ENCODE data around the gene PAWR. TPM values are rescaled to one million over a fixed set of nuclear protein-coding genes. Genes with fewer than 3 reads are reported as not detected.

PAWR gene
- total RNA-seq, 1 donor from 2014 or later = 8.4 TPM

DNA sequence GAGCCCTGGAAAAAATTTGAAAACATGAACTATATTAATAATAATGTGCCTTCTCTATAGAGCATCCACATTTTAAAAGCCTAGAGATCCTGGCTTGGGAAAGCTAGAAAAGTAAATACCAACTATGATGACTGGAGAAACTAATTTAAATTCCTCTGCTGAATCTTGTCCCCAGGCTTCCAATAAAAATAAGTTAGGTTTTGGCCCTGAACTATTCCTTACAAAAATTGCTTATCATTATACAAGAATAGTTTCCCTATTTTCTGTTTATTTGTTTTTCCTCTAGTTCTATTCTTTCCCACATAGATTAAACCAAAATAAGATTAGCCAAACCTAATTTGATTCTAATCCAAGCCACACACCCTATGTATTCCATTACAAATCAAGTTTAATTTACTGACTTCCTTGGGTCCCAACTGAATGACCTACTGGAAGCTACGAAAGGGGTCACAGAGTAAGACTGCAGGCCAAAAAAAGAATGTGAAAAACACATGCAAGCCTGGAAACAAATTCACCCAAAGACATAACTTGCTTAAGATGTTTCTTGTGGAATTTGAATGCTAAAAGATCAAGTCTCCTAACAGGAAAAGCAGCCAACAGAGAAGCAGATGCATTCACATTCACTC lies 133.0 kb downstream of the PAWR start:
- Histone ChIP-seq H3K36me3 (ENCODE audit: control insufficient read depth in 3 of 3, insufficient read depth in 3 of 3, low read length in 3 of 3) (no peaks in the 10 kb centered on the region), H3K27me3 (ENCODE audit: control insufficient read depth in 3 of 3, insufficient read depth in 3 of 3, low read length in 3 of 3) (no peaks in the 10 kb centered on the region), H3K4me1 (ENCODE audit: control insufficient read depth in 3 of 3, insufficient read depth in 3 of 3, low read length in 3 of 3) (peaks cover 0 to 6% (median 0%) of the 10 kb centered on the region in 3 donors), H3K9me3 (ENCODE audit: control insufficient read depth in 3 of 3, low read length in 3 of 3) (no peaks in the 10 kb centered on the region), H3K4me3 (ENCODE audit: low read length in 3 of 3) (no peak overlapping the region), H3K9ac (ENCODE audit: low read depth in 1 of 3, low read length in 3 of 3) (no peak overlapping the region), H3K27ac (ENCODE audit: low read depth, low read length) (no peak overlapping the region)

- Histone ChIP-seq H3K27me3 (ENCODE audit: control insufficient read depth in 3 of 3, insufficient read depth in 3 of 3, low read length in 3 of 3) (no peaks in the 10 kb centered on the region), H3K27ac (ENCODE audit: low read depth, low read length) (no peak overlapping the region), H3K4me1 (ENCODE audit: control insufficient read depth in 3 of 3, insufficient read depth in 3 of 3, low read length in 3 of 3) (peaks cover 0 to 6% (median 0%) of the 10 kb centered on the region in 3 donors), H3K9me3 (ENCODE audit: control insufficient read depth in 3 of 3, low read length in 3 of 3) (no peaks in the 10 kb centered on the region), H3K9ac (ENCODE audit: low read depth in 1 of 3, low read length in 3 of 3) (no peak overlapping the region), H3K4me3 (ENCODE audit: low read length in 3 of 3) (no peak overlapping the region), H3K36me3 (ENCODE audit: control insufficient read depth in 3 of 3, insufficient read depth in 3 of 3, low read length in 3 of 3) (no peaks in the 10 kb centered on the region)
Observed at GRCh38 chr12:79555028-79555925, 135.5 kb downstream of the PAWR start.

- no peaks in the 10 kb centered on the region for H3K27me3 ChIP-seq (ENCODE audit: control insufficient read depth in 3 of 3, insufficient read depth in 3 of 3, low read length in 3 of 3)
Observed at GRCh38 chr12:79553863-79554574, 136.7 kb downstream of the PAWR start.

DNA sequence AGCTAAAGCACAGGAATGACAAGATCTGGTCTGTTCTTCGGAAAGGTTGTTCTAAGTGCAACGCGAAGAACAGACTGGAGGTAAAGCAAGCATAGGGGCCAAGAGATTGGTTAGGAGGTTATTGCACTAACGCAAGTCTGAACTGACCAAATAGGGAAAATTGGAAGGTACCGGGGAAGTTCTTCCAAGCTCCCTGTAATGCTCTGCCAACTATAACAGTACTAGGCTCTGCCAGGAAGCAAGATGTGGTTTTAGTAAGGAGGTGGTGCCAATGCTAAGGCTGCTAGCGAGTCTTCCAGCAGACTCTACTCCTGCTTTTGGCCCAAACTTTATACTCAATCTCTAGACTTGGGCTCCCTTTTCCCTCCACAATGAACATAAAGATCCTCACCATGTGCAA lies 138.6 kb downstream of the PAWR start:
- Histone ChIP-seq H3K9me3 (ENCODE audit: control insufficient read depth in 3 of 3, low read length in 3 of 3) (no peaks in the 10 kb centered on the region), H3K4me3 (ENCODE audit: low read length in 3 of 3) (no peak overlapping the region), H3K27me3 (ENCODE audit: control insufficient read depth in 3 of 3, insufficient read depth in 3 of 3, low read length in 3 of 3) (no peaks in the 10 kb centered on the region), H3K9ac (ENCODE audit: low read depth in 1 of 3, low read length in 3 of 3) (no peak overlapping the region), H3K4me1 (ENCODE audit: control insufficient read depth in 3 of 3, insufficient read depth in 3 of 3, low read length in 3 of 3) (peaks cover 0 to 8% (median 3%) of the 10 kb centered on the region in 3 donors), H3K27ac (ENCODE audit: low read depth, low read length) (no peak overlapping the region), H3K36me3 (ENCODE audit: control insufficient read depth in 3 of 3, insufficient read depth in 3 of 3, low read length in 3 of 3) (no peaks in the 10 kb centered on the region)

More at GRCh38 chr12:79553863-79554574, 136.7 kb downstream of the PAWR start:
- Histone ChIP-seq H3K36me3 (ENCODE audit: control insufficient read depth in 3 of 3, insufficient read depth in 3 of 3, low read length in 3 of 3) (no peaks in the 10 kb centered on the region), H3K4me3 (ENCODE audit: low read length in 3 of 3) (no peak overlapping the region), H3K9me3 (ENCODE audit: control insufficient read depth in 3 of 3, low read length in 3 of 3) (no peaks in the 10 kb centered on the region), H3K27ac (ENCODE audit: low read depth, low read length) (no peak overlapping the region), H3K9ac (ENCODE audit: low read depth in 1 of 3, low read length in 3 of 3) (no peak overlapping the region), H3K4me1 (ENCODE audit: control insufficient read depth in 3 of 3, insufficient read depth in 3 of 3, low read length in 3 of 3) (peaks cover 0 to 4% (median 0%) of the 10 kb centered on the region in 3 donors)

- no peaks in the 10 kb centered on the region for H3K36me3 ChIP-seq (ENCODE audit: control insufficient read depth in 3 of 3, insufficient read depth in 3 of 3, low read length in 3 of 3)
- no peak overlapping the region for H3K27ac ChIP-seq (ENCODE audit: low read depth, low read length)
- H3K4me1 ChIP-seq (ENCODE audit: control insufficient read depth in 3 of 3, insufficient read depth in 3 of 3, low read length in 3 of 3) = peaks cover 0 to 8% (median 3%) of the 10 kb centered on the region in 3 donors
- no peaks in the 10 kb centered on the region for H3K9me3 ChIP-seq (ENCODE audit: control insufficient read depth in 3 of 3, low read length in 3 of 3)
- no peak overlapping the region for H3K9ac ChIP-seq (ENCODE audit: low read depth in 1 of 3, low read length in 3 of 3)
- H3K27me3 ChIP-seq (ENCODE audit: control insufficient read depth in 3 of 3, insufficient read depth in 3 of 3, low read length in 3 of 3) = no peaks in the 10 kb centered on the region
- no peak overlapping the region for H3K4me3 ChIP-seq (ENCODE audit: low read length in 3 of 3)
Observed at GRCh38 chr12:79549531-79550271, 141.1 kb downstream of the PAWR start.

DNA sequence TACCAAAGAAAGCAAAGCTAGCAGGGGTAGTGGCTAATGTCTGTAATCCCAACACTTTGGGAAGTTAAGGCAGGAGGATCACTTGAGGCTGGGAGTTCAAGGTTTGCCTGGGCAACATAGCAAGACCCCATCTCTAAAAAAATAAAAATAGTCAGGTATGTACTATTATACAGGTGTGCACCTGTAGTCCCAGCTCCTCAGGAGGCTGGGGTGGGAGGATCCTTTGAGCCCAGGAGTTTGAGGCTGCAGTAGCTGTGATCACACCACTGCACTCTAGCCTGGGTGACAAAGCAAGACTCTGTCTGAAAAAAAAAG lies 142.2 kb downstream of the PAWR start:
- peaks cover 0 to 8% (median 3%) of the 10 kb centered on the region in 3 donors for H3K4me1 ChIP-seq (ENCODE audit: control insufficient read depth in 3 of 3, insufficient read depth in 3 of 3, low read length in 3 of 3)
- no peak overlapping the region for H3K27ac ChIP-seq (ENCODE audit: low read depth, low read length)
- H3K27me3 ChIP-seq (ENCODE audit: control insufficient read depth in 3 of 3, insufficient read depth in 3 of 3, low read length in 3 of 3) = no peaks in the 10 kb centered on the region
- H3K4me3 ChIP-seq (ENCODE audit: low read length in 3 of 3) = no peak overlapping the region
- H3K9ac ChIP-seq (ENCODE audit: low read depth in 1 of 3, low read length in 3 of 3) = no peak overlapping the region
- H3K36me3 ChIP-seq (ENCODE audit: control insufficient read depth in 3 of 3, insufficient read depth in 3 of 3, low read length in 3 of 3) = no peaks in the 10 kb centered on the region
- H3K9me3 ChIP-seq (ENCODE audit: control insufficient read depth in 3 of 3, low read length in 3 of 3) = no peaks in the 10 kb centered on the region

- peaks cover 0 to 8% (median 3%) of the 10 kb centered on the region in 3 donors for H3K4me1 ChIP-seq (ENCODE audit: control insufficient read depth in 3 of 3, insufficient read depth in 3 of 3, low read length in 3 of 3)
- H3K9ac ChIP-seq (ENCODE audit: low read depth in 1 of 3, low read length in 3 of 3) = no peak overlapping the region
- H3K4me3 ChIP-seq (ENCODE audit: low read length in 3 of 3) = no peak overlapping the region
- H3K36me3 ChIP-seq (ENCODE audit: control insufficient read depth in 3 of 3, insufficient read depth in 3 of 3, low read length in 3 of 3) = no peaks in the 10 kb centered on the region
- H3K27ac ChIP-seq (ENCODE audit: low read depth, low read length) = no peak overlapping the region
- H3K9me3 ChIP-seq (ENCODE audit: control insufficient read depth in 3 of 3, low read length in 3 of 3) = no peaks in the 10 kb centered on the region
- no peaks in the 10 kb centered on the region for H3K27me3 ChIP-seq (ENCODE audit: control insufficient read depth in 3 of 3, insufficient read depth in 3 of 3, low read length in 3 of 3)
Observed at GRCh38 chr12:79547735-79548609, 142.8 kb downstream of the PAWR start.

DNA sequence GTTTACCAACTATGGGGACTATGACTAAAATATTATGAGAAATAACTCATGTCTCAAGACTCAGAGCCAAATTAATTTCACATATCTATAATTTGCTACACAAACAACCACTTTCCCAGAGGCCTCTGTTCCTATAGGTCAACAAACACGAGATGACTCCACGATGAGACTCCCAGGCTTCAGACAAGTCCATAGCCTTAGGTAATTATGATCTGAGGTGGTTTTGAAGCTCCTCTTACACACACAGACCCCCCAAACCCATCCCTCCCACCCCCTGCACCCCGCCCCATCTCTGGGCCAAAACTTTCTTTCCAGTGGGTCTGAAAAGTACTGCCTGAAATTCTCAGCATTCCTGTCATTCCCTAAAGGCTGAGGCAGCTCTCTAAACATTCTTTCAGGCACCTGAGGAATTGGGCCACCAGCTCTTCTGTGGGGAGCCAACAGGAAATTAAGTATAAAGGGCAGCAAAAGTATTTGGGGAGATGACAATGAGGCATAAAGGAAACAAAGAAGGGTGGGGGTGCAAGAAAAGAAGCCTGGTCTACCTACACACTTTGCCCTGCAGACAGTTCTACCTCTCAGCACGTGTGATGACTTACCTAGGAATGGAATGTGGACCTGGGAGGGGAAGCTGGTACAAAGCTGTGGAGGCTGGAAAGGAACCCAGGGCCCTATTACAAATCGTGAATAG lies 143.6 kb downstream of the PAWR start:
- Histone ChIP-seq H3K4me3 (ENCODE audit: low read length in 3 of 3) (no peak overlapping the region), H3K4me1 (ENCODE audit: control insufficient read depth in 3 of 3, insufficient read depth in 3 of 3, low read length in 3 of 3) (peaks cover 0 to 8% (median 3%) of the 10 kb centered on the region in 3 donors), H3K9ac (ENCODE audit: low read depth in 1 of 3, low read length in 3 of 3) (no peak overlapping the region), H3K9me3 (ENCODE audit: control insufficient read depth in 3 of 3, low read length in 3 of 3) (no peaks in the 10 kb centered on the region), H3K27ac (ENCODE audit: low read depth, low read length) (no peak overlapping the region), H3K27me3 (ENCODE audit: control insufficient read depth in 3 of 3, insufficient read depth in 3 of 3, low read length in 3 of 3) (no peaks in the 10 kb centered on the region), H3K36me3 (ENCODE audit: control insufficient read depth in 3 of 3, insufficient read depth in 3 of 3, low read length in 3 of 3) (no peaks in the 10 kb centered on the region)
